Stimulated activated CD4-positive, alpha-beta T cell treated with anti-CD3 and anti-CD28 coated beads, Interleukin-1b, Interleukin-23, amount 100 ng/mL, for 24 hours (primary cell): Measurements from ENCODE around the gene IL1R1.

Source experiments
- DNase-seq, 4 experiments: peaks; one replicate each; pipeline ENCODE4 v3.0.0-alpha.2; 2020; ENCODE audit warnings: low read depth in 4 of 4, low spot score in 1 of 4

Gene IL1R1

DNA sequence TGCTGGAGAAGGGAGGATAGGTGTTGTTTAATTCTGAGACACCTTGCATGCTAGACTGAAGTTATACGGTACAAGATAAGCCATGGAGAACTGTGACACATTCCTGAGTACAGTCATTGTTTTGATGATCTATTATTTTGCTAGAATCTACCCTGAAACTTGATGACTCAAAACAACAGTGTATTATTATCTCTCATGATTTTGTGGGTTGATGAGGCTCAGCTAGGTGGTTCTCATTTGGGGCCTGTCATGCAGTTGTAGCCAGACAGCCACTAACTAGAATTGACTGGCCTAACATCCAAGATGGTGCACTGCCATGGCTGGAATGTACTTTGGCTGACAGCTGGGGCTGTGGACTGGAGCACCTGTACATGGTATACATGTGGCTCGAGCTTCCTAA lies 5.4 kb upstream of the IL1R1 start:
- DNase-seq: peak in 3 of 4 experiments; percentile 25 to 44 (median 27)

GRCh38 chr2:102138331-102138730 lies 4.2 kb upstream of the IL1R1 start:
- DNase-seq: no peak

DNA sequence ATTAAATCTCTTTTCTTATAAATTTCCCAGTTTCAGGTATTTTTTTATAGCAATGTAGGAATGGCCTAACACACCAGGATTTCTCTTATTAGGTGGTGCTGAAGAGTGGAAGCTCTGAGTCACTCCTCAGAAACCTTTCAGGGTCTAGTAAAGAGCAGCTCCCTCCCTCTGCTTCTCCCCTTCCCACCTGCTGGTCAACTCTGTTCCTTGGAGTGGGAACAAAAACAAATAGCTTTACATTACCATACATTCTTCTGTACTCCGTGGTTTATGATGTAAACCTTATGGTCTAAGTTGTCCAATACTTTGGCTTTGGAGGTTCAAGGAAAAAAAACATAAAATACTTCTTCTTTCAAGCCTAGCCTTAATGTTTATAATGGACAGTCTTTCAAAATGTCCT lies 2.7 kb upstream of the IL1R1 start:
- DNase-seq: no peak

DNA sequence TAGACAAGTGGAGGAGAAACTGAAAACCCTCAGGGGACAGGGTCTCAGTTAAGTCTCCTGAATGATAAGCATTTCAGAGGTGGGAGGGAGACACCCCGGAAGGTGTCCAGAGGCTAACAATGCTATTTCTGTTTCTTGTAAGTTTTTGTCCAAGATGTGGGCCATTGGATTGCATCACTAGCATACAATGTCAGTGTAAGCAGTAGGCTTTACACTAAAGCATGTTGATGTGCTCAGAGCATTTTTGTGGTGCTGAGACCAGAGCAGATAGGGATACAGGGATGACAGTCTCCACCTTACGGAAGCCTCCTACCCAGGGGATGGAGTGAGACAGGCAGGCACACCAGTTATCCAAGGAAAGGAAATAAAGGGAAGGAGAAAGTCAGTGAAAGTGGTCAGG lies 2.2 kb upstream of the IL1R1 start:
- no peak for DNase-seq

DNA sequence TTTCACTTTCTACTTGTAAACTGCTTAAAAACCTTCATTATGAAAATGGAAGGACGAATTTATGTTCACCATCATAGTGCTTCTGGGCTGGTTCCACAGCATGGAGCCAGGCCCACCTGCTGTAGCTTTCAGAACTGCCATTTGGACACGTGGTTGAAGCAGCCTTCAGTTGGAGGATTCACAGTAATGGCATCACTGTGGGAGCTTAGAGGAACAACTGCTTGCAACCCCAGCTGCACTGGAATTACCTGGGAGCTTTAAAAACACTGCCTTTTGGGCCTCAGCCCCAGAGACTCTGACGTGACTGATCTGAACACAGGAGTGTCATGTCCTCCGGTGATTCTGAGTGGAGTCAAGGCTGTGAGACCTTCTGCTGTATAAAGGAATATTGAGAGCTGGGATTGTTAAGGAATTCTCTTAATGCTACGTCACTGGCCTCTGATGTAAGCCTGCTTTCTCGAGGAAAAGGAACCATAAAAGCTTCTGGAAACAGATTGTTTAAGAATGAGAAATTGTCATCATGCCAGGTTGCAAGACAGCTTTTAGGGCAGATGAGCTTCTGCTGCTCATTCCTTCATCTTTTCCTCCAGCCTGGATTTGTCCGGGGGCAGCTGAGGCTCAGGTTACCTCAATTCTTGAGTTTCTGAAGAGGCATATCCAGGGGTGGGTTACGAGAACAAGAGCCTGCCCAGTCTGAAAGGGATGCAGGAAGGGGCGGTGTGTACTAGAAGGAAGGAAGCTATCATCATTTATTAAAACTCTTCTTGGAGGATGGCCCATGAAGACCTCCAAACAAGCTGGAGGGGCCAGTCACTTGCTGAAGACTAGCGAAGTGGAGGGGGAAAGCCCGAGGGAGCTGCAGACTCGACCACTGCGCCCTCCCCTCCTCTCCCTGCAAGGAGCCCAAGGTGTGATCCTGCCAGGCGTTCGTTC lies 1.3 kb upstream of the IL1R1 start:
- no peak for DNase-seq

- DNase-seq: no peak
These were observed 393 bp downstream of the IL1R1 start for GRCh38 chr2:102142829-102143449.

DNA sequence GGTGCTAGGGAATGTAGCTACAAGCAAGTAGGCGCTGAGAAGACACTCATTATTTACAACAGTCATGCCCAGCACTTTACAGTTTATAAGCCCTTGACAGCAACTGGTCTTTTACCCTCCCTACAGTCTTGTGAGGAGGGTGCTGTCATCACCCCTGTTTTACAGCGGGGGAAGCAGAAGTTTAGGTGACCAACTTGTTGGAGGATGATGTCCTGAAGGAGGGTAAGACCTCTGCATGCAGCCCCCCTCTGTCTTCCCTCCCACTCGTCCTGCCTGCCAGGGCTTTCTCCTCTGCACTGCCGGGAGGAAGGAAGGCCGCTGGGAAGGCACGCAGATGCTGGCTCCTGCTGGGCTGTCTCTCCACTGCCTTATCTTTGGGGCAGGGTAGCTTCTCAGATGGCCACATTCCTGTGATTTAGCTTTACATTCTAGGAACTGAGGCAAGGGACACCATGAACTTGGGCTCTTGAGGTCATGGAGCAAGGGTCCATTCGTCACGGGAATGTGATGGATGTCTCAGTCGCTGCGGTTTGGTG lies 972 bp downstream of the IL1R1 start:
- DNase-seq: no peak

DNA sequence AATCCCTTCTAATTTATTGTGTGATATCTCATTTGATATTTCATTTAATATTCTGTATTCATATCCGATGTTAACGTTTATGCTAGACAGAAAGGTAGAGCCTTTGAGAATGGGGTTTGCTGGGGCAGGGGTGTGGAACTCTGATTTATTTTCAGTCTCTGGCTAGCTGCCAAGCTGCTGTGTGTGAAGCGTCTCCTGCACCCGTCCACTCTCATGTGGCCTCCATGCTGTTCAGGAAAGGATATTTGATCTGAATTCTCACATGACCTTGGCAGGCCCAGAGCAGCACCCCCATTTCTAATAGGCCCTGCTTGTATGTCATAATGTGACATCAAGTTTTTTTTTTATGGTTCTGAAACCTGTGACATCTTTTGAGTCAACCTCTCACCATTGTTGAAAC lies 1.6 kb downstream of the IL1R1 start:
- DNase-seq: no peak

DNA sequence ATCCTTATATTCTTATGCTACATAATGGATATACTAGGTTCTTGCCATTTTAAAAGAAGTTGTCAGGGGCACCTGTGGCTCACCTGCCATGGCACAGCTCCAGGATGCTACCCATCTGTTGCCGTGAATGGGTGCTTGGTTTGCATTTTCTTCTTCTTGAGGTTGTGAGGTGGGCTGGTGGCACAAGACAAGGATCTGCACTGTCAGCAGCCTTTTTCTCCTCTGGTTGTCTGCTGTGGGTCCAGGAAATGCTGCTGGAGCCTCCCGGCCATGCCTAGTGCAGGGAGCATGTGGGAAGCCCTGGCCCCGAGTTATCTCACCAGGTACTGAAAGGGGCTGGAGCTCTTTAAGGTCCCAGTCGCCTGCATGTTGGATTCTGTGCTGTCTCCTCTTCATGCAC lies 2.6 kb downstream of the IL1R1 start:
- DNase-seq: no peak

GRCh38 chr2:102145934-102146333 lies 3.4 kb downstream of the IL1R1 start:
- DNase-seq: no peak

DNA sequence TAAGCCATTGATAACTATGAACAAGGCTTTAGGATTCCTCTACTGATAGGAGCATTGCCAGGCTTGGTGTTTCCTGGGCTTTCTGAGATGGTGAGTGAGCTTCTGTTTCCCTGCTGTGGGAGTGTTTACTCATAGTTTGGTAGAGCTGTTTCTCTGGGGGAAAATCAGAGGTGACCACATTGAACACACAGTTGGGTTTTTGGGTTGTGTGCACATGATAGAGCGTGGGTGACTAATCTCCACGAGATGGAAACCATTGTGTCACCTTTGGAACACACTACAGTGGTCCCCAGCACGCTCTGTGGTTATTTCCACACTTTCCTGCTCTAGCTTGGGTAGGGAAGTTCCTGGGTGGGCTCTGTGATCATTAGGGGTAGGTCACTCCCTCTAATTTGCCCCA lies 5.4 kb downstream of the IL1R1 start:
- DNase-seq: peak; percentile 31 to 56 (median 36)

- no peak for DNase-seq
These were observed 6.7 kb downstream of the IL1R1 start for GRCh38 chr2:102149243-102149642.

DNA sequence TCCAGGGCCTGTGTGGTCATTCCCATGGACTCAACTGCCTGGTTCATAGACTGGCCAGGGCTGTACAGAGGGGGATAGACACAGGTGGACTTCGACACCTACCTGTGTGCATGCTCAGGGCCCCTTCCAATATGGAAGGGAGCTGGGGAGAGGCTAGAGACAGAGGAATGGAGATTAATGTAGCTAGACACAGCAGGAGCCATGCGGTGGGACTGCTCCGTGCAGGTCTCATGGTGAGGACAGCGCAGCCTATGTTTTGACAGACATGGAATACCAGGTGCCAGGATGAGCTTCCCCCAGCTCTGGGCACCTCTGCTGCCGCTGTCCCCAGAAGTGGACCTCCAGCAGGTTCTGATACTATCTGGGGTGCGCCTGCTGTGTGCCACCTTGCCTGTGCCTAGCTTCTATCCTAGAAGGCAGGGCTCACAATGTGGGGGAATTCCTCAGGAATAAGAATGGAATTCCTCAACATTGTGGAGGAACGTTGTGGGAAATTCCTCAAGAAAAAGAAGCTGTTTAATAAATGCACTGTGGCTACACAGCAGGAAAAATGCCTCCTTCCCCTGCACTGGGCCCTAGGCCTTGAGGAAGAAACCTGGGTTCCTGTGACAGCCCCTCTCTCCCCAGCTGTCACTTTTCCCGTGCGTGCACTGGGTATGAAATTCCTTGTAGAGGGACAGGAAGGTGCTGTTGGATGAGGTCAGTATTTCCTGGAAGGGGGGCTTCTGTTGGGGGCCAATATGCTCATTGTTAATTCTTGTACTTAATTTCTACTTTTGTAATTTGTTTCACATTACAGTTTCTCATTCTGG lies 7.3 kb downstream of the IL1R1 start:
- DNase-seq: no peak

- no peak for DNase-seq
These were observed 11.8 kb downstream of the IL1R1 start for GRCh38 chr2:102154364-102154763.

DNA sequence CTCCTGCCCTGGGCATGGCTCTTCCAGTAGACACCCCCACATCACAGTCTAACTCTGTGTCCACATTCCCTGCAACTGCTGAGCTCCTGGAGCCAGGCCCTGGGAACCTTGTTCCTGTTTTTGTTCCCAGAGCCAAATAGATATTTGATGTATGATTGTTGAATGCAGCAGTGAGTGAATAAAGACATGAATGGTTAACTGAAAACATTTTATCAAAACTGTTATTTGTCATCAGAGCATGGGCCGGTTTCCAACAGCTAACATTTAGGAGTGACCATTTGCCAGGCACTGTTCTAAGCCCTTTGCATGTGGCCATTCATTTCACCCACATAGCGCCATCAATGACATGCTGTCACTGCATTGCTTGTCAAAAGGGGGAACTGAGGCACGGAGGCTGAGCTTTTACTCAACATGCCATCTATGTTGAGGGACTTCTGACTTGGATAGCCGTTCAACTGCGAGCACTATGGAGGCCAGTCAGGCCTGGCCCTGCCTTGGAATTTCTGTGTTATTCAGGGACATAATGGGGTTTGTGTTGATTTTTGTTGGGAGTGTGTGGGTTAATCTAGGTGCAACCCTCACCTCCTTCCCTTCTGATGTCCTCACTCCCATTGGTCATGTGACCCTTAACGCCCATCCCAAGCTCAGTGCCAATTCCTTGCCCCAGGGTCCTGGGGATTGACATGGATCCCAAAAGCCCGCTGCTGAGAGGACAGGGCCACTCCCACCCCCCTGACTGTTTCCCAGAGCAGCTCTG lies 12.6 kb downstream of the IL1R1 start:
- DNase-seq: no peak

DNA sequence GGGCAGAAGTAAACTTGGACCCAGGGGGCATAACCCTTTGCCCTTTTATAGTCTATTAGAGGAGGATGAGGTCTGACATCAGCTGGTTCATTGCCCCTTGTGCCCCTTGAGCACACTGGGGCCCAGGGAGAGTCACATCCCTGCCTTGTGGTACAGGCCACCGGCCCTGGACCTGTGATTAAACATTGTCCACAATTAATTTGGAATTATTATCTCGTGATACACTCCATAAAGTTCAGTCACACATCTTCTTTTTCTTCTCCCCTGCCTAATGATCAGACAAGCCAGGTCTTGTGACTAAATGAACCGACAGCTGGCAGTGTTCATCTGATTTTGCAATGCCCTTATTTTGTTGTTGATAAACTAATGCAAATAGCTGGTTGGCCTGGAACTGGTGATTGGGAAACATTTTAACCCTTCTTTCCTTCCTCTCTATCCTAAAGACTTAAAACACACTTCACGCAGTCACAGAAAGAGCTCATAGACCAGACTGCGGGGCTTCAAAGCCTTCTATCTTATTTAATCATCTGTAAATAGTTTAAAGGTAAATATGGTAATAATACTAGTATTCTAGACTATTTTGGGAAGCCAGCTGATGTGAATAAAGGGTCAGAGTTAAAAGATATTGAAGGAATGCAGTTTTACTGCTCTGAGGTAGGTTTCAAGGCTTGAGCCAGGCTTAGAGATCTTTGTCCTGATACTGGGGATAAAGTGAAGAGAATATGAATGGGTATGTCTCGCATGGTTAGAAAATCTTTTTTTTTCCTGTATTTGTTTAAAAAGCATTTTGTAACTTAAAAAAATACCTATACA lies 13.4 kb downstream of the IL1R1 start:
- DNase-seq: no peak

GRCh38 chr2:102158011-102158755 lies 15.6 kb downstream of the IL1R1 start:
- DNase-seq: no peak

GRCh38 chr2:102159295-102159694 lies 16.7 kb downstream of the IL1R1 start:
- DNase-seq: no peak

GRCh38 chr2:102166189-102166845 lies 23.8 kb downstream of the IL1R1 start:
- no peak for DNase-seq
